Liver (tissue), 9 donors: ENCODE measurements around the gene GRIN3B. TPM values are rescaled to one million over a fixed set of nuclear protein-coding genes. Genes with fewer than 3 reads are reported as not detected.

Experiments
- DNase-seq: peaks from one replicate; pipeline ENCODE4 v3.0.0-alpha.2; 2017; ENCODE audit warnings: low spot score
- H3K27ac ChIP-seq, 2 donors: one replicate each; pipeline ENCODE4 v1.7.0; 2013; ENCODE audit warnings: inconsistent platforms in 2 of 2, low read length in 2 of 2, control low read depth in 1 of 2, low read depth in 1 of 2, mild to moderate bottlenecking in 1 of 2
- H3K27me3 ChIP-seq, 4 donors: one replicate each; pipeline versions ENCODE4 v1.6.1 to v1.7.0; 2013; ENCODE audit warnings: low read length in 3 of 4, inconsistent platforms in 1 of 4, mild to moderate bottlenecking in 1 of 4, moderate library complexity in 1 of 4; ENCODE audit not compliant: control insufficient read depth in 4 of 4, insufficient read depth in 4 of 4
- H3K36me3 ChIP-seq, 4 donors: one replicate each; pipeline versions ENCODE4 v1.6.1 to v1.7.0; 2013; ENCODE audit warnings: low read length in 3 of 4, mild to moderate bottlenecking in 3 of 4, low read depth in 1 of 4, moderate library complexity in 1 of 4; ENCODE audit not compliant: control insufficient read depth in 4 of 4, insufficient read depth in 3 of 4
- H3K4me1 ChIP-seq, 4 donors: one replicate each; pipeline versions ENCODE4 v1.6.1 to v1.7.0; 2013; ENCODE audit warnings: low read length in 3 of 4, mild to moderate bottlenecking in 3 of 4, moderate library complexity in 1 of 4; ENCODE audit not compliant: control insufficient read depth in 4 of 4, insufficient read depth in 4 of 4
- H3K4me3 ChIP-seq, 3 donors: one replicate each; pipeline versions ENCODE4 v1.6.1 to v1.7.0; 2013; ENCODE audit warnings: low read length in 3 of 3, control low read depth in 1 of 3, low read depth in 1 of 3, mild to moderate bottlenecking in 1 of 3
- H3K9ac ChIP-seq, 2 donors: one replicate each; pipeline ENCODE4 v1.7.0; 2013; ENCODE audit warnings: low read length in 2 of 2, mild to moderate bottlenecking in 2 of 2, moderate library complexity in 2 of 2, control low read depth in 1 of 2, low read depth in 1 of 2
- H3K9me3 ChIP-seq, 4 donors: one replicate each; pipeline versions ENCODE4 v1.6.1 to v1.7.0; 2013; ENCODE audit warnings: low read length in 3 of 4; ENCODE audit not compliant: control insufficient read depth in 4 of 4
- ATF3 ChIP-seq: IDR thresholded peaks from 2 replicates; pipeline ENCODE4 v1.6.1; 2016; ENCODE audit warnings: antibody characterized with exemption
- CTCF ChIP-seq: fragments of 150-350 bp; IDR thresholded peaks from 2 replicates; pipeline ENCODE4 v1.5.1; 2017; ENCODE audit warnings: improper control_type of control experiment, low read depth, low read length; ENCODE audit not compliant: missing input control
- EGR1 ChIP-seq, 2 donors: IDR thresholded peaks; 2 replicates each; pipeline ENCODE4 v1.6.1; 2016 to 2018; ENCODE audit warnings: antibody characterized with exemption in 2 of 2, low read depth in 2 of 2
- FOXA1 ChIP-seq: IDR thresholded peaks from 2 replicates; pipeline ENCODE4 v1.6.1; 2016; ENCODE audit warnings: antibody characterized with exemption
- HNF4A ChIP-seq, 2 donors: conservative IDR thresholded peaks; 2 replicates each; pipeline ENCODE4 v1.6.1; 2016; ENCODE audit warnings: antibody characterized with exemption in 2 of 2, mild to moderate bottlenecking in 2 of 2
- HNF4G ChIP-seq: IDR thresholded peaks from 2 replicates; pipeline ENCODE4 v1.6.1; 2016; ENCODE audit warnings: antibody characterized with exemption
- NR2F2 ChIP-seq: IDR thresholded peaks from 2 replicates; pipeline ENCODE4 v1.6.1; 2016; ENCODE audit warnings: antibody characterized with exemption
- RAD21 ChIP-seq, 2 donors: IDR thresholded peaks; 2 replicates each; pipeline ENCODE4 v1.6.1; 2016; ENCODE audit warnings: antibody characterized with exemption in 2 of 2, mild to moderate bottlenecking in 2 of 2
- REST ChIP-seq: IDR thresholded peaks from 2 replicates; pipeline ENCODE4 v1.6.1; 2016; ENCODE audit warnings: antibody characterized with exemption, mild to moderate bottlenecking
- RXRA ChIP-seq, 2 donors: IDR thresholded peaks; 2 replicates each; pipeline ENCODE4 v1.6.1; 2017 to 2018; ENCODE audit warnings: antibody characterized with exemption in 2 of 2, mild to moderate bottlenecking in 1 of 2
- SP1 ChIP-seq: IDR thresholded peaks from 2 replicates; pipeline ENCODE4 v1.6.1; 2018; ENCODE audit warnings: antibody characterized with exemption, mild to moderate bottlenecking
- TAF1 ChIP-seq: conservative IDR thresholded peaks from 2 replicates; pipeline ENCODE4 v1.6.1; 2016; ENCODE audit warnings: antibody characterized with exemption, mild to moderate bottlenecking
- YY1 ChIP-seq: IDR thresholded peaks from 2 replicates; pipeline ENCODE4 v1.6.1; 2016; ENCODE audit warnings: antibody characterized with exemption, mild to moderate bottlenecking
- ZBTB33 ChIP-seq: IDR thresholded peaks from 2 replicates; pipeline ENCODE4 v1.6.1; 2016; ENCODE audit warnings: antibody characterized with exemption
- WGBS: extraction: QIAGEN DNeasy Blood & Tissue Kit; methylation state at CpG from one replicate; pipeline ENCODE4 v1.1.7; 2013; 5-methylcytosine and 5-hydroxymethylcytosine counted together
- polyA plus RNA-seq, 2 donors: library from polyadenylated mRNA; stranded (reverse) in 1 of 2; unstranded in 1 of 2; fragments of 200-250 nt in 1 of 2; fragments of >200 nt in 1 of 2; fragmentation: Nextera tagmentation in 1 of 2; extraction: Ambion mirVana in 1 of 2; gene quantifications; one replicate each; pipeline versions ENCODE4 v1.2.1 to v1.2.3, GENCODE V29; 2013 to 2015
- total RNA-seq, 2 donors: library from RNA; depleted of rRNA; stranded (reverse); fragments of >200 nt; gene quantifications; one replicate each; pipeline ENCODE4 v1.2.3, GENCODE V29; 2014
- donor health status: healthy.
- donor health status: healthy.
- donor health status: healthy.
- donor health status: healthy.
- donor health status: healthy.

Gene GRIN3B
- total and polyA plus RNA-seq, 4 donors = 0.05 TPM; not detected in 3

- Histone ChIP-seq H3K27me3 (no peaks in the 10 kb centered on the region), H3K4me1 (peaks cover 30 to 49% (median 39%) of the 10 kb centered on the region in 4 donors), H3K9ac (peak overlapping the region in 1 of 2 donors; percentile 90), H3K36me3 (no peaks in the 10 kb centered on the region), H3K9me3 (no peaks in the 10 kb centered on the region), H3K4me3 (peak overlapping the region; percentile 78 to 97 (median 89)), H3K27ac (no peak overlapping the region)
- TF ChIP-seq REST (no peak), CTCF (no peak), RXRA (IDR thresholded peaks at IDR 0.05) (no peak), RAD21 (IDR thresholded peaks at IDR 0.05) (no peak), SP1 (no peak), EGR1 (IDR thresholded peaks at IDR 0.05; ENCODE audit: low read depth in 2 of 2) (no peak), NR2F2 (no peak), HNF4G (no peak), TAF1 (no peak), HNF4A (conservative IDR thresholded peaks at IDR 0.05) (no peak), ATF3 (no peak), ZBTB33 (no peak), YY1 (no peak), FOXA1 (no peak)
- no peak for DNase-seq
- WGBS = 62% methylated on average over 18 of the region's 18 CpGs
Measured at GRCh38 chr19:1019616-1019961, 19.4 kb downstream of the GRIN3B start.

GRCh38 chr19:1019980-1020867 lies 20.0 kb downstream of the GRIN3B start:
- peak; percentile 49 for DNase-seq
- Histone ChIP-seq H3K9ac (peak overlapping the region; percentile 69 to 90), H3K27ac (peak overlapping the region; percentile 90 to 92), H3K9me3 (no peaks in the 10 kb centered on the region), H3K27me3 (no peaks in the 10 kb centered on the region), H3K36me3 (no peaks in the 10 kb centered on the region), H3K4me3 (peak overlapping the region; percentile 78 to 97 (median 89)), H3K4me1 (peaks cover 30 to 49% (median 39%) of the 10 kb centered on the region in 4 donors)
- peak in 1 of 2 donors; percentile 11 for TF ChIP-seq HNF4A (conservative IDR thresholded peaks at IDR 0.05)
- TF ChIP-seq ATF3 = no peak
- TF ChIP-seq RXRA (IDR thresholded peaks at IDR 0.05) = peak in 1 of 2 donors; percentile 50
- TF ChIP-seq NR2F2 = peak; percentile 60
- no peak for TF ChIP-seq HNF4G
- no peak for TF ChIP-seq ZBTB33
- 1% methylated on average over 60 of the region's 60 CpGs for WGBS
